H9 (cell line): ENCODE results near the gene ULK4. TPM values are rescaled to one million over a fixed set of nuclear protein-coding genes. Genes with fewer than 3 reads are reported as not detected.

ENCODE experiments used
- DNase-seq: peaks from one replicate; pipeline ENCODE4 v3.0.0-alpha.2; 2017
- H2AFZ ChIP-seq: one replicate; pipeline ENCODE4 v1.6.1; 2013; ENCODE audit warnings: mild to moderate bottlenecking, low read length, control low read depth, moderate library complexity
- H2AK5ac ChIP-seq: 2 replicates; pipeline ENCODE4 v1.6.1; 2013; ENCODE audit warnings: low read length, control low read depth, mixed read lengths; ENCODE audit not compliant: insufficient read length
- H2BK120ac ChIP-seq: one replicate; pipeline ENCODE4 v1.6.1; 2013; ENCODE audit warnings: low read depth, mild to moderate bottlenecking, low read length, control low read depth, inconsistent platforms; ENCODE audit not compliant: poor library complexity, severe bottlenecking
- H2BK12ac ChIP-seq: 2 replicates; pipeline ENCODE4 v1.6.1; 2013; ENCODE audit warnings: low read length, control low read depth, mixed read lengths, low read depth; ENCODE audit not compliant: insufficient read length
- H2BK15ac ChIP-seq: 2 replicates; pipeline ENCODE4 v1.6.1; 2013; ENCODE audit warnings: low read depth, low read length, control low read depth
- H2BK20ac ChIP-seq: one replicate; pipeline ENCODE4 v1.6.1; 2013; ENCODE audit warnings: low read depth, mild to moderate bottlenecking, low read length, control low read depth, inconsistent platforms; ENCODE audit not compliant: poor library complexity, severe bottlenecking
- H2BK5ac ChIP-seq: 2 replicates; pipeline ENCODE4 v1.6.1; 2013; ENCODE audit warnings: low read length, control low read depth, mixed read lengths; ENCODE audit not compliant: insufficient read length
- H3K14ac ChIP-seq: 2 replicates; pipeline ENCODE4 v1.6.1; 2013; ENCODE audit warnings: low read length, control low read depth; ENCODE audit not compliant: insufficient read depth
- H3K18ac ChIP-seq: 2 replicates; pipeline ENCODE4 v1.6.1; 2013; ENCODE audit warnings: low read depth, mild to moderate bottlenecking, mixed read lengths, low read length, control low read depth; ENCODE audit not compliant: insufficient read length
- H3K23ac ChIP-seq: 2 replicates; pipeline ENCODE4 v1.6.1; 2013; ENCODE audit warnings: low read length, control low read depth, mixed read lengths, low read depth; ENCODE audit not compliant: insufficient read length
- H3K23me2 ChIP-seq: 2 replicates; pipeline ENCODE4 v1.6.1; 2013; ENCODE audit warnings: low read depth, mild to moderate bottlenecking, mixed read lengths, low read length, control low read depth; ENCODE audit not compliant: insufficient read length, poor library complexity, severe bottlenecking
- H3K27ac ChIP-seq: 2 replicates; pipeline ENCODE4 v1.5.1; 2013; ENCODE audit warnings: low read length, control low read depth, mixed read lengths, low read depth; ENCODE audit not compliant: insufficient read length
- H3K27me3 ChIP-seq: 2 replicates; pipeline ENCODE4 v1.6.1; 2013; ENCODE audit warnings: low read length, control low read depth, inconsistent platforms; ENCODE audit not compliant: insufficient read depth
- H3K4ac ChIP-seq: 2 replicates; pipeline ENCODE4 v1.6.1; 2013; ENCODE audit warnings: low read depth, mild to moderate bottlenecking, control low read depth, inconsistent platforms, low read length, moderate library complexity
- H3K4me1 ChIP-seq: 2 replicates; pipeline ENCODE4 v1.6.1; 2013; ENCODE audit warnings: low read length, control low read depth, inconsistent platforms; ENCODE audit not compliant: insufficient read depth
- H3K4me2 ChIP-seq: 2 replicates; pipeline ENCODE4 v1.6.1; 2013; ENCODE audit warnings: low read length, control low read depth, mixed read lengths; ENCODE audit not compliant: insufficient read length, insufficient read depth
- H3K56ac ChIP-seq: 2 replicates; pipeline ENCODE4 v1.6.1; 2013; ENCODE audit warnings: low read depth, mild to moderate bottlenecking, mixed read lengths, low read length, control low read depth; ENCODE audit not compliant: insufficient read length
- H3K79me1 ChIP-seq: 2 replicates; pipeline ENCODE4 v1.6.1; 2013; ENCODE audit warnings: low read depth, mild to moderate bottlenecking, moderate library complexity, low read length, control low read depth, inconsistent platforms; ENCODE audit not compliant: insufficient read depth, poor library complexity, severe bottlenecking
- H3K79me2 ChIP-seq: 2 replicates; pipeline ENCODE4 v1.6.1; 2013; ENCODE audit warnings: low read length, control low read depth, inconsistent platforms; ENCODE audit not compliant: insufficient read depth
- H3K9ac ChIP-seq: 2 replicates; pipeline ENCODE4 v1.6.1; 2013; ENCODE audit warnings: low read length, control low read depth, mixed read lengths; ENCODE audit not compliant: insufficient read length; ENCODE audit errors: extremely low read depth
- H3K9me3 ChIP-seq: one replicate; pipeline ENCODE4 v1.6.1; 2013; ENCODE audit warnings: low read depth, low read length, inconsistent platforms; ENCODE audit not compliant: control insufficient read depth
- H3T11ph ChIP-seq: one replicate; pipeline ENCODE4 v1.6.1; 2013; ENCODE audit warnings: mild to moderate bottlenecking, low read length, control low read depth, inconsistent platforms
- H4K20me1 ChIP-seq: one replicate; pipeline ENCODE4 v1.6.1; 2013; ENCODE audit not compliant: control insufficient read depth, insufficient read length, insufficient read depth
- H4K5ac ChIP-seq: 2 replicates; pipeline ENCODE4 v1.6.1; 2013; ENCODE audit warnings: low read depth, mild to moderate bottlenecking, mixed read lengths, low read length, control low read depth; ENCODE audit not compliant: insufficient read length
- H4K8ac ChIP-seq: replicated peaks from 2 replicates; pipeline ENCODE4 v1.6.1; 2013; ENCODE audit warnings: low read length, control low read depth, mixed read lengths, low read depth; ENCODE audit not compliant: insufficient read length
- H4K91ac ChIP-seq: 2 replicates; pipeline ENCODE4 v1.6.1; 2013; ENCODE audit warnings: low read depth, mild to moderate bottlenecking, moderate library complexity, mixed read lengths, low read length, control low read depth; ENCODE audit not compliant: insufficient read length
- H3K27ac Mint-ChIP-seq, 3 experiments: 2 replicates in 2 of 3; 3 replicates in 1 of 3; pipeline ENCODE4 v1.8.0; 2020 to 2021; ENCODE audit warnings: mixed read lengths in 3 of 3, mild to moderate bottlenecking in 1 of 3, moderate library complexity in 1 of 3
- H3K27me3 Mint-ChIP-seq: 2 replicates; pipeline ENCODE4 v1.8.0; 2021; ENCODE audit warnings: low read depth, mild to moderate bottlenecking, moderate library complexity, mixed read lengths
- H3K36me3 Mint-ChIP-seq, 3 experiments: 2 replicates in 2 of 3; 3 replicates in 1 of 3; pipeline ENCODE4 v1.8.0; 2020 to 2021; ENCODE audit warnings: low read depth in 3 of 3, mixed read lengths in 3 of 3; ENCODE audit not compliant: insufficient read depth in 1 of 3
- H3K4me1 Mint-ChIP-seq, 2 experiments: 2 replicates each; pipeline ENCODE4 v1.8.0; 2020; ENCODE audit warnings: mixed read lengths in 2 of 2
- H3K4me3 Mint-ChIP-seq, 2 experiments: 2 replicates in 1 of 2; 3 replicates in 1 of 2; pipeline ENCODE4 v1.8.0; 2020 to 2021; ENCODE audit warnings: mild to moderate bottlenecking in 2 of 2, mixed read lengths in 2 of 2, moderate library complexity in 1 of 2
- H3K9me3 Mint-ChIP-seq, 2 experiments: 2 replicates in 1 of 2; 3 replicates in 1 of 2; pipeline ENCODE4 v1.8.0; 2020; ENCODE audit warnings: mild to moderate bottlenecking in 2 of 2, mixed read lengths in 2 of 2, moderate library complexity in 1 of 2
- WGBS: extraction: QIAGEN DNeasy Blood & Tissue Kit; methylation state at CpG from one replicate; pipeline ENCODE4 v1.1.7; 2013; ENCODE audit warnings: missing lambda C conversion rate, low lambda C conversion rate, mixed read lengths; ENCODE audit not compliant: insufficient read length; ENCODE audit errors: extremely low coverage; 5-methylcytosine and 5-hydroxymethylcytosine counted together
- total RNA-seq: library from RNA; stranded (reverse); gene quantifications from 2 replicates; pipeline ENCODE4 v1.2.1, GENCODE V29; 2021
- TF ChIP-seq, protein P1 (sequence below): fragments of 200-600 bp; sonication (generic); conservative IDR thresholded peaks from 3 replicates; pipeline ENCODE4 v1.8.0; 2021; ENCODE audit warnings: antibody characterized with exemption, mild to moderate bottlenecking

ULK4 gene
- total RNA-seq, 1 experiment from 2014 or later = 12.9 TPM

- no peaks in the 10 kb centered on the region for H3K4me1 ChIP-seq
- H3K9me3 ChIP-seq = no peaks in the 10 kb centered on the region
- H2BK12ac ChIP-seq = no peak overlapping the region
- no peak overlapping the region for H3K4me2 ChIP-seq
- no peaks in the 10 kb centered on the region for H3K27me3 ChIP-seq
- no peak overlapping the region for H2BK15ac ChIP-seq
- Mint-ChIP-seq H3K4me1 (no peaks in the 10 kb centered on the region), H3K27ac (no peak overlapping the region), H3K9me3 (no peaks in the 10 kb centered on the region), H3K27me3 (no peaks in the 10 kb centered on the region), H3K4me3 (no peak overlapping the region), H3K36me3 (no peaks in the 10 kb centered on the region)
- H3K4ac ChIP-seq = no peak overlapping the region
- no peak overlapping the region for H2BK20ac ChIP-seq
- no peak overlapping the region for H2BK5ac ChIP-seq
- H3K56ac ChIP-seq = no peak overlapping the region
- H2AK5ac ChIP-seq = no peak overlapping the region
- H3K79me2 ChIP-seq = no peaks in the 10 kb centered on the region
- no peak overlapping the region for H4K5ac ChIP-seq
- H3T11ph ChIP-seq = no peak overlapping the region
- DNase-seq = no peak
- no CpG with 5 or more reads among the region's 3 CpGs for WGBS
- H3K14ac ChIP-seq = no peak overlapping the region
- H2AFZ ChIP-seq = no peak overlapping the region
- H3K23ac ChIP-seq = no peak overlapping the region
- H3K23me2 ChIP-seq = no peaks in the 10 kb centered on the region
- no peaks in the 10 kb centered on the region for H4K20me1 ChIP-seq
- H4K91ac ChIP-seq = no peak overlapping the region
- no peak overlapping the region for H4K8ac ChIP-seq
- no peaks in the 10 kb centered on the region for H3K79me1 ChIP-seq
- H3K27ac ChIP-seq = no peak overlapping the region
- H2BK120ac ChIP-seq = no peak overlapping the region
- TF ChIP-seq, protein P1, sequence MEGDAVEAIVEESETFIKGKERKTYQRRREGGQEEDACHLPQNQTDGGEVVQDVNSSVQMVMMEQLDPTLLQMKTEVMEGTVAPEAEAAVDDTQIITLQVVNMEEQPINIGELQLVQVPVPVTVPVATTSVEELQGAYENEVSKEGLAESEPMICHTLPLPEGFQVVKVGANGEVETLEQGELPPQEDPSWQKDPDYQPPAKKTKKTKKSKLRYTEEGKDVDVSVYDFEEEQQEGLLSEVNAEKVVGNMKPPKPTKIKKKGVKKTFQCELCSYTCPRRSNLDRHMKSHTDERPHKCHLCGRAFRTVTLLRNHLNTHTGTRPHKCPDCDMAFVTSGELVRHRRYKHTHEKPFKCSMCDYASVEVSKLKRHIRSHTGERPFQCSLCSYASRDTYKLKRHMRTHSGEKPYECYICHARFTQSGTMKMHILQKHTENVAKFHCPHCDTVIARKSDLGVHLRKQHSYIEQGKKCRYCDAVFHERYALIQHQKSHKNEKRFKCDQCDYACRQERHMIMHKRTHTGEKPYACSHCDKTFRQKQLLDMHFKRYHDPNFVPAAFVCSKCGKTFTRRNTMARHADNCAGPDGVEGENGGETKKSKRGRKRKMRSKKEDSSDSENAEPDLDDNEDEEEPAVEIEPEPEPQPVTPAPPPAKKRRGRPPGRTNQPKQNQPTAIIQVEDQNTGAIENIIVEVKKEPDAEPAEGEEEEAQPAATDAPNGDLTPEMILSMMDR = no peak
- no peak overlapping the region for H3K9ac ChIP-seq
- no peak overlapping the region for H3K18ac ChIP-seq
These were observed 428.9 kb downstream of the ULK4 start for GRCh38 chr3:41532976-41533375.
